HG03460 (cell line): ENCODE results near the gene CKAP5.

Experiments
- ATAC-seq: cut with Tn5 transposase; IDR thresholded peaks from one replicate; pipeline ENCODE4 v1.9.1; 2021; ENCODE audit not compliant: unreplicated experiment

The CKAP5 gene

DNA sequence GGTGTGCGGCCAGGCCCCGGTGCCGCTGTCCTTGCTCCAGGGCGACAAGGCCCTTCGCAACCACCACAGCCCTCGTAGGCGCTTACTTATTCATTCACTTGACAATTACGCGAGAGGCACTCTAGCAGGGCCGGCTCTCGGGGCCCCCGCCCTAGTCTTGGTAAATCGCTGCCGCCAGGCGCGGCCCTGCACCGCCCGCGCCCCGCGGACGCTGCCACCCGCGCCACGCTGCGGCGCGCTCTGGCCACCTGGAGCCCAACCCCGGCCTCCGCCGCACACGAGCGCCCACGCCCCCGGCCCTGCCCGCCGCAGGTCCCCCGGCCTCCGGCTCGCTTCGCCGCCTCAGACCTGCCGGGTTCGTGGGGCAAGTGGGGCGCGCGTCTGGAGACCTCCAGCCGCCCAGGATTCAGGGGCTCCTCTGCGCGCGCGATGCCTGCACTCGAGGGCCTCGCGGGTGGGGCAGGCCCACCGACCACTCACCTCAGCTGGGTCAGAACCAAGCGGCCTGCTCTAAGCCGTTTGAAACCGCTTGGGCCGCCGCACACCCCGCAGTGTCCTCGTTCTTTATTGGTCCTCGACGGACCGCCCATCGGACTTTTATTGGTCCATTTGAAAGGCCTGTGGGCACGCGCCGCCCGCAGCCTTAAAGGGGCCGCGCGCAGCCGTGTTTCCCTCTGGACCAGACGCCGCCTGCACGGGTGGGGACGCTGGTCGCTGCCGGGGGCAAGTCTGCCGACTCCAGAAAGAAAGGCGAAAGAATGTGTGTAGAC, at the start of gene CKAP5:
TSS of gene CKAP5 (minus strand) at position 541 of the 770 bp plus-strand sequence. CDS start 25,049 bp downstream, outside the sequence.
- ATAC-seq: peak; percentile 96

DNA sequence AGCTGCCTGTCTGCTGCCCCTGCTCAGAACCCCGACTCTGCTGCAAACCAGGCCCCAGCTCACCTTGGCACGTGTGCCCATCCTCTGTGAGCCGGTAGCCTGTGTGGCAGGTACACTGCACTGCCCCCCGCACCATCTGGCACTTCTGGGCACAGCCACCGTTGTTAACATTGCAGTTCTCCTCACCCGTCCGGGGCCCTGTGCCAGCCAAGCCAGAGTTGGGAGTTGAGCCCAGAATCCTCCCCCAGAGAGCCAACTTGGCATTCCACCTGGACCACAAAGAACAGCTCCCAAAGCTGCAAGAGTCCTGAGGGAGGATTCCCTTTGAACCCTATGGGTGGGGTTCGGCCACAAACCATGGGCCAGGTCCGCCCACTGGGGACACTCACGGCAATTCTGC, 49.7 kb upstream of the CKAP5 start:
- ATAC-seq: no peak

DNA sequence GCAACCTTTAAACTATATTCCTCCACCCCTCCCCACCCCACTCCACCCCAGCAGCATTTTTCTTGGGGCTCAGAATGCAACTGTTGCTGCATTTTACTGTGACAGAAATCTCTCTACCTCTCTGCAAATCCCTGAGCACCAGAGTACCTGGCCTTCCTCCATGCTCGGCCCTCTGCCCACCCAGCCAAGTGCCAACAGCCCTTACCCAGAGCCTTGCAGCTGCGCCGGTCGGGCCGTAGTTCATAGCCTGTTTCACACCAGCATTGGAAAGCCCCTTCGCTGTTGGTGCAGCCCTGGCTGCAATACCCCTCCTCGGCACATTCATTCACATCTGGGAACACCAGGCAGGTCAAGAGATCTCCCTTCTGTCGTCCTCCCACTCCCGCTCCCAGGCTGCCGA, 48.9 kb upstream of the CKAP5 start:
- no peak for ATAC-seq

DNA sequence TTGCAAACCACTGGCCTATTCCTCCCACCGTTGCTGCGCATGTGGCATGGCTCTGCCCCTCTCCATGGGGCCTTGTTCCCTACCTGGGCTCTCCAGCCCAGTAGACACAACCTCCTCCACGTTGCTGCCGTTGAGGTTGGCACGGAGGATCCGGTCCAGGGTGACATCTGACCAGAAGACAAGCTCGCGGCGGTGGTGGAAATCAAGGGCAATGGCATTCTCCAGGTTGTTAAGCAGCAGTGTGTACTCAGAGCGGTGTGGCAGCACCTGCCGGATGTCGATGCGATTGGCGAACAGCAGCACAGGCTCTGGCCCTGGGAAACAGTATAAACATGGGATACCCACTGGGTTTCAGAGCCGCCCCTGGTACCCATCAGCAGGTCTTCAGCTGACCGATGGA, 48.4 kb upstream of the CKAP5 start:
- ATAC-seq: no peak

DNA sequence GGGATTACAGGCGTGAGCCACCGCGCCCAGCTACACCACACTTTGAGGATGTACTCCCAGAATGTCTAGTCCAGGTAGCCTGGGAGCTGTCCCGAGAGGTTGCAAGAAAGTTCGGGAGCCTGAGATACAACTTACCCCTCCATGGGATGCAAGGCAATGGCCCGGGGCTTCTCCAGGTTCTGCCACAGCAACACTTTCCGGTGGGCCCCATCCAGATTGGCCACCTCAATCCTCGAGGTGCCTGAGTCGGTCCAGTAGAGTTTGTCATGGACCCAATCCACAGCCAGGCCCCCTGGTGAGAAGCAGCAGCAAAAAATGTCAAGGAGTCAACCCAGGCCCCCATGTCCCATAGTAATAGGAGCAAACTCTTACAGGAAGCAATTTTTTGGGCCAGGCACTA, 46.8 kb upstream of the CKAP5 start:
- no peak for ATAC-seq

DNA sequence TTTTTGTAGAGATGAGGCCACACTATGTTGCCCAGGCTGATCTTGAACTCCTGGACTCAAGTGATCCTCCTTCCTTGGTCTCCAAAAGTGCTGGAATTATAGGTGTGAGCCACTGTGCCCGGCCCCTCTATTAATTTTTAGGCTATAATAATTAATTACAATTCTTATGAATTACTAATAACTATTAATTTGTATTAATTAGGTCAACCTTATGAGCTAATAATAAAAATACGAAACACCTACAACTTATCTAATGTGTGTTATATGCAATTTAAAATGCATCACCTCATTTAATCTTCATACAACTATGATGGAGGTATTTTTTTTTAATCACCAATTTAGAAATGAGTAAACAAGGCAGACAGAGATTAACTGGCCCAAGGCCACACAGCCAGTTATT, 46.0 kb upstream of the CKAP5 start:
- ATAC-seq: no peak

DNA sequence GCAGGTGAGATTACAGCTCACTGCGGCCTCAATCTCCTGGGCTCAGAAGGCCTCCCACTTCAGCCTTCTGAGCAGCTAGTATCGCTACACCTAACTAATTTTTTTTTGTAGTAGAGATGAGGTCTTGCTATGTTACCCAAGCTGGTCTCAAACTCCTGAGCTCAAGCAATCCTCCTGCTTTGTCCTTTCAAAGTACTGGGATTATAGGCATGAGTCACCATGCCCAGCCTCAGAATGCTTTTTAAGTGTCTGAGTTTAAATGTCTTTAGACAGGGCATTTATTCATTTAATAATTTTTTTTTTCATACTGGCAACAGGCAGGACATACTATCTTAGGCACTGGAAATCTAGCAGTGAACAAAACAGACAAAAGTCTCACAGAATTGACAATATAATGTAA, 44.6 kb upstream of the CKAP5 start:
- no peak for ATAC-seq

DNA sequence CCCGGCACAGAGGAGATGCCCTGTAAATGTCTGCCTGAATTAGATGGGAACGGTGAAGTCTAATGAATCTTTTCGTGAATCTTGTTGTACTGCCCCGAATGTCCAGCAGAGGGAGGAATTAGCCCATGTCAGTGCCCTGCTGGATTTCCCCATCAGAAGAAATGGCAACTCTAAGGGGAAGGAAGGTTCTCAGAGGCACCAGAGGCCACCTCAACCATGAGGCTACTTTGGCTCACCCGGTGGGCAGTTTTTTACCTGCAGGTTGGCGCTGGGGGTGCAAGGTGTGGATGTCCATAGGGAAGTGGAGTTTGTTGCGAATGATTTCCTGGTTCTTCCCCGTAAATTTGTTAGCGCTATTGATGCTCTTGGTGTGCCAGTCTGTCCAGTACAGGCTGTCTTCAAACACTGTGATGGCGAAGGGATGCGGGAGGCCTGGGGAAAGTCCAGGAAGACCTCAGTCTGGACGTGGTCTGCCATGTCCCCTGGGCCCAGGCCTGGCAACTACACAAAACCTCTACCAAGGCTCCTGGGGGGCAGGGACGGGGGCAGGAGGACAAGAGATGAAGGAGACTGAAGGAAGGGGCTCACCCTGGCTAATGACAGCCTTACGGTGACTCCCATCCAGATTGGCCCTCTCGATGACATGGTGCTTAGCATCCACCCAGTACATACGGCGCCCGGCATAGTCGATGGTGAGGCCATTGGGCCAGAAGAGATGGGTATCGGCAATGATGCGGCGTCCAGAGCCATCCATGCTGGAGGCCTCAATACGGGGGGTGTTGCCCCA, 43.8 kb upstream of the CKAP5 start:
- no peak for ATAC-seq

DNA sequence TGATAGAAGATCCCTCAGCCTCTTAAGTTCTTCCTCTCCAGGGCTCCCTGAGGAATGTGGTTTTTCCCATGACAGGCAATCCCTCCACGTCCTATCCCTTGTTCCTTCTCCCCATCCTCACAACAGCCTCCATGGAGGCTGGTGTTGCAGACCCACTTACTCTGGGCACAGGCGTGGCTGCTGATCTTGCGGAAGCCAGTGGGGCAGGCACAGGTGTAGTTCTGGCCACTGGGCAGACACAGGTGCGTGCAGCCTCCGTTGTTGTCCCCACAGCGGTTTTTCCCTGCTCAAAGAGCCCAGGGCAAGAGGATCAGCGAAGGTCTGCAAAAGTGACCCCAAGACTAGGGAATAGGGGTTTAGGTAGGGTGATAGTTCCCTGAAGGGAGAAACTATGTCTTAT, 43.2 kb upstream of the CKAP5 start:
- ATAC-seq: no peak

DNA sequence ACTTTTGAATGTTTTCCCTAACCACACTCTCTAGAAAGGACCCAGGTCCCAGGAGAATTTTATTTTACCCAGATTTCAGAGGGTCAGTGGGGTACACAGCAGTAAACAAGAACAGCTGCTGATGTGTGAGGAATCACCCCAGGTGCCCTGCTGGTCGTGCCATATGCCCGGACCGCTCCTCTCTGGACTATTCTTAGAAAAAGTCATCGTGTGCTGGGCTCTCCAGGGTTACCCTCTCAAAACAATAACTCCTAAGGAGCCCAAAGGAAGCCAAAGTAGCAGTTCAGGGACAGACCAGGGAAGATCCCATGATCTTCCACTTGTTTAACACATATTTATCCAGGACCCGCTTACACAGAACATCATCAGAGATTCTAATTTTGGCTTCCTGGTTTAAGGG, 42.6 kb upstream of the CKAP5 start:
- ATAC-seq: no peak

DNA sequence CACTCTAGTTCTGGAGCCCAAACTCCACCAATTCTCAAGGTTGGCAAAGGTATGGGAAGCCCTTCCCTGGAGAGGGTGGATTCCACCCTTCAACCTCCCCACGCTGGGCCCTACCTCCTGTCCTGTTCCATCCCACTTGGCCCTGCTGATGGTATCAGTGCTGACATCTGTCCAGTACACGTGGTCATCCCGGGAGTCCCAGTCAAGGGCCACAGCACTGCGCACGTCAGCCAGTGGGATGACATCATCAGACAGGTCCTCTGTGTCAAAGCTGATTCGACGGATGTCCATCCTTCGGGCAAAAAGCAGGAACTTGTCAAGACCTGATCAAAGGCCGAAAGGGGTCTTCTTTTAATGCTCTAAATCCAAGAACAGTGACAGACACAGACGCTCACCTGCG, 40.1 kb upstream of the CKAP5 start:
- no peak for ATAC-seq

DNA sequence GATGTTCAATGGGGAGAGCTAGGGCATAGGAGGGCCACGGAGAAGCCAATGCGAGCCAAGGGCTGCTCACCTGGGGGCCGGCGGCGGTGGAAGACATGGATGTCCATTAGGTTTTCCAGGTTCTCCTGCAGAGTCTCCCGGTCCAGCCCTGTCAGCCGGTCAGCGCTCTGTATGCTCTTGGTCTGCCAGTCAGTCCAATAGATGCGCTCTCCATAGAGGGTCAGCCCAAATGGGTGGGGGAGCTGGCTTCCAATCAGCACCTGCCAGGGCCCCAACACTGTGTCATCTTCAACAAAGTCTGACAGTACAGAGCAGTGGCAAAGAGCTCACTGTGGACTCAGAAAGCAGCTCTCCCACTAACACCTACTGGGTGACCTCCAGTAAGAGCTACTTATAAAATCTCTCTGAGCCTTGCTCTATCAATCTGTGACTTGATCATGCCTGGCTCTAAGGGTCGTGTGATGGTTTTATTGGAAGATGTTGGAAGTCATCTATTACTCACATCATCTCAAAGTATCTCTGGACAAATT, 33.0 kb upstream of the CKAP5 start:
- ATAC-seq: no peak

DNA sequence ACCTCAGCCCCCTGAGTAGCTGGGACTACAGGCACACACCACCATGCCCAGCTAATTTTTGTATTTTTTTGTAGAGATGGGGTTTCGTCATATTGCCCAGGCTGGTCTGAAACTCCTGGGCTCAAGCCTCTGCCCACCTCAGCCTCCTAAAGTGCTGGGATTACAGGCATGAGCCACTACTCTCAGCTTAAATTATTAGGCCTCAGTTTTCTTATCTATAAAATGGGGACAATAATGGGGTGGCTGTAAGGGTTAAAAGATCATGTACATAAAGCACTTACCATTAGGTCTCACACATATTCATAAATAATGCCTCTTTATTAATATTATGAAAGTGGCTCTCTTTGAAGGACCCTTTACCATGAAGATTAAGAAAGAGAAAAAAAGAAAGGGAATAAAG, 31.5 kb upstream of the CKAP5 start:
- no peak for ATAC-seq

DNA sequence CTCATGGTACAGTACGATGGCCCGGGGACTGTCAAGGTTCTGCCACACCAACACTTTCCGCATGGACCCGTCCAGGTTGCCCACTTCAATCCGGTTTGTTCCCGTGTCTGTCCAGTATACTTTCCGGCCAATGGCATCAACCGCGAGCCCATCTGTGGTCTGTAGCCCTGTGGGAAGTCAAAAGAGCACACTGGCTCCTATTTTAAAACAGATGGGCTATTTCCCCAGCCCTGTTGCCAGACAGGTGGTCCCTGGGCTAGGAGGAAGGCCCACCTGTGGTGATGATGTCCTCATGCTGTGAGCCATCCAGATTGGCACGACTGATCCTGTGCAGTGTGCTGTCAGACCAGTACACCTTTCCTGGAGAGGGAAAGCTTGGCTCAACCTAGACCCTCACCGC, 30.4 kb upstream of the CKAP5 start:
- no peak for ATAC-seq

DNA sequence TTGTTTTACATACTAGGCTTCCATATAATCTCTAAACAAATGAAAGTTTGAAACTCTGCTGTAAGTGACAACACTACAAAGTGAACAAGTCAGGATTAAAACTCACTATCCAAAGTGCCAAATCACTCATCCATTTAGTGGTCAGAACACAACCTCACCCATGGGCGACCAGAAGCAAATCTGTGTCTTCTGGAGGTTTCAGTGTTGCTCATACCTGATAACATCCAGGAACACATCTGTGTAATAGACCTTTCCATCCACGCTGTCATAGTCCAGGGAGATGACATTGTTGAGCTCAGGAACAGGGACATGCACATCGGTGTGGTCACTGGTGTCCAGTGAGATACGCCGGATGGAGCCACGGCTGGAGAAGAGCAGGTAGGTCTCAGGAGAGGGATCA, 28.5 kb upstream of the CKAP5 start:
- ATAC-seq: no peak

DNA sequence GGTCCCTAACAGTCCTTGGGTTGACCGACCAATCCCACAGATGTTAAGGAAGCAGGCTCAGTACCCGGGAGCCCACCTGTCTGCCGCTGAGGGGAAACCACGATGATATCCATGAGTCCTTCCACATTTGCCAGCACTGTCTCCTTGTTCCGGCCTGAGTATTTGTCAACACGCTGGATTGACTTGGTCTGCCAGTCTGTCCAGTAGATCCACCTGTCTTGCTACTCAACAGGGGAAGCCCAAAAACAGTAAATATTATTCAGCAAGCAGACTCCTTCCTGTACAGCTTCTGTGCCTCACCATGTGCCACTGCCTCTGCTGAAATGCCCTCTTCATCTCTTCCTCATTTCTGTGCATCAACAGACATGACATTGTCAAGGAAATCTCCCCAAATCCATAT, 22.8 kb upstream of the CKAP5 start:
- ATAC-seq: no peak

DNA sequence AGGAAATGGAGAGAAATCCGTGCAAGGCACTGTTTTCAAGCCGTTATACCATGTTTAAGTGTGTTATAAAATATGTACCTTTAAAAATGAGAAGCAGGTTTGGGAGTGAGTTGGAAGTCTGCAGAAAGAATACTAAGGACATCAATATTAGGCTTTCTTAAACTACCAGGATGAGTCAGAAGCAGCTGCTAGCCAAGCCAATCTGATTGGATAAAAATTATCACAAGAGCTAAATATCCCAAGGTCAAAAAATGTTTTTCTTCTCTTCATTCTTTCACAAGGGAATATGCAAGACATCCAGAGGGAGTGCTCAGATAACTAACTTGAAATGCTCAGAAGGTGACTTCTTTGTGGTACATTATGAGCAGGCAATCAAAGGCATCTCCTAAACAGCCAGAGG, 19.3 kb upstream of the CKAP5 start:
- ATAC-seq: no peak

DNA sequence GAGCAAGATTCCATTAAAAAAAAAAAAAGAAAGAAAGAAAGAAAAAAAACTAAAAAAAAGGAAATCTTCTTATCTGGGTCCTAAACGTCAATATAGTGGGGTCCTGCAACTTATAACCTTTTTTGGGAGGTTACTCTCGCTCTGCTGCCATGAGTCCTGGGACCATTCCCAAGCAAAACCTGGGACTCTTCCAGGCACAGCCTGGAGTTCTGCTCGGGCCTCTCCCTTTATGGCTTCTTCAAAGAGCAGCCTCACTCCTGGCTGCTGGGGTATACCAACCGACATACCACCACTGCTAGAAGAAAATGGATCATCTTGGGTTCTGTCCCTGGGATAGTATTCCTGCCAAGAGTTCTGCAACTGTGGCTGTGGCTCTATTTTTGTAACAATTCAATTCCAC, 14.1 kb upstream of the CKAP5 start:
- ATAC-seq: no peak

DNA sequence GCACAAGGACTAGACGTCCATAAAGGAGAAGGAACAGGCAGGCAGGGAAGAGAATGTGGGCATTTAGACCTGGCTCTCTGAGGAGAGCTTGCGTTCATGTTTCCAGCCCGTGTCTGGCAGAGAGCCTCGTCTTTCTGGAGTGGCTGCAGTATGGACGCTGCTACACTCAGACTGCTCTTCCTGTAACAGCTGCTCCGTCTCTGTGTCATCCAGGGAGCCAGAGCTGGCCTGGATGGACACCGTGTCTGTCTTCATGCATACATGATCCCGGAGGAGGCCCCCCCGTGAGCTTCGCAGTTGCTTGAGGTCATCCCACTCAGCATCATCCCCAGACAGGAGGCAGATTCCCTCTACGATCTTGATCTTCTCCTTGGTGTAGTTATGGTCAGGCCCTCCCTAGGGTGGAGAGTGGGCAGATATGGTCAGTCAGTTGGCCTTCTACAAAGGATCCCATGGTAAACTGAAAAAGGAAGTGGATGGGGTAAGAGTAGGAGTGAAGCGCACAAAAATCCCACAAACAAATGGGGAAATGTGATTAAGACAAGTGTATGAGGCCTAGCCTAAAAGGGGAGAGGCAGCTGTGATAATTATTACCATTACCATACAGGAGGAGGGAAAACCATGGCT, 13.0 kb upstream of the CKAP5 start:
- no peak for ATAC-seq

DNA sequence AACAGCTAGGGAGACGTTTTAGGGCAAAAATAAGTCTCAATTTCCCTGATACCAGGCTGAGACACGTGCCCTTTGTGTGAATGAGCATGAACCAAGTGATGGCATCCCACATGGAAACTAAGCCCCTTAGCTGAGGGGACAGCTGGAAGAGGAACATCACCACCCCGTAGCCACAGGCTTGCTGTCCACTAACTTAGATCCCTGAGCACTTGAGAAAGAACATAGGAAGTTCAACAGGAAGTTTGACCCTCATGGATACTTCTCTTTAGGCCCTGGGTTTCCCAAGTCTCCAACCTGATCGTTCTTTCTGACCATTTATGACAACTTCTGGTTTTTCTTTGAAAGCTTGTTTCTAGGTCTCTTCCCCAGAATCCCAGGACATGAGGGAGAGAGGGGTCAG, 11.6 kb upstream of the CKAP5 start:
- no peak for ATAC-seq

DNA sequence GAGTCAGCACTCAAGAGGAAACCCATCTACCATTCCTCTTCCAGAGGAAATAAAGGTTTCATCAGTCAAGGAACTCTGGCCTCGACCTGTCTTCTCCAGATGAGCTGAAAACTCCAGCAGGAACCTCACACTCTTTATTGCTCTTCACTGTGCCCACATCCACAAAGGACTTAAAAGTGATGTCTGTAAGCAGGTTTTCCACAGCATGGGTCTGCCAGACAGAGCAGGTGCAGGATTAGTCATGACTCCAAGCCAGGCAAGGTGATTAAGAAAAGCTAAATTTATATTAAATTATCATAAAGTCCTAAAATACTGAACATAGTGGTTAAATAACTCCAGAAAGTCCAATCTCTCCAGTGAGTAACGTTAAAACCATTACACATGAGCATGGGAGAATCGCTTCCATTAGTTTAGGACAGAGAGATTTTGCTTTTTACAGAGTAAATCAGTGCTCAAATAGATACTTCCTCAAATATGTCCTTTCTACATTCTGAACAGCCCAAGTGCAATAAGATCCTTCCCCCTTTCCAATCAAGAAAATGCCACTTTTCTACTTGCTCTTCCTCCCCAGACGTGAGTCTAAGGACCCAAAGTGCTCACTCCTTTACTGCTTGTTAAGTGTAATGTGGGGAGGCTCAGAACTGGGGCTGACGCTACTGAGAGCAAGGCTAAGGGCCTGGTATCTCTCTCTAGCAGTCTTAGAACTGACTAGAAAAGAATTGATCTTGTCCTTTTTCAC, 10.7 kb upstream of the CKAP5 start:
- no peak for ATAC-seq
